GM18909 (cell line): ENCODE measurements around the gene FAM53B.
"Not testable (repeated sequence)": the region's sequence is repeated elsewhere in the genome, so short reads cannot be mapped to it uniquely, and the experiment has no call there.

ENCODE experiments used
- ATAC-seq: cut with Tn5 transposase; IDR thresholded peaks from one replicate; pipeline ENCODE4 v1.9.1; 2021; ENCODE audit warnings: mild to moderate bottlenecking; ENCODE audit not compliant: unreplicated experiment, poor library complexity

FAM53B gene

GRCh38 chr10:124592736-124593430, 151.3 kb downstream of the FAM53B start:
- ATAC-seq = no peak

GRCh38 chr10:124592101-124592500, 152.1 kb downstream of the FAM53B start:
- no peak for ATAC-seq

- no peak for ATAC-seq
Observed at GRCh38 chr10:124591123-124591495, 153.1 kb downstream of the FAM53B start.

GRCh38 chr10:124590216-124591122, 153.7 kb downstream of the FAM53B start:
- no peak for ATAC-seq

DNA sequence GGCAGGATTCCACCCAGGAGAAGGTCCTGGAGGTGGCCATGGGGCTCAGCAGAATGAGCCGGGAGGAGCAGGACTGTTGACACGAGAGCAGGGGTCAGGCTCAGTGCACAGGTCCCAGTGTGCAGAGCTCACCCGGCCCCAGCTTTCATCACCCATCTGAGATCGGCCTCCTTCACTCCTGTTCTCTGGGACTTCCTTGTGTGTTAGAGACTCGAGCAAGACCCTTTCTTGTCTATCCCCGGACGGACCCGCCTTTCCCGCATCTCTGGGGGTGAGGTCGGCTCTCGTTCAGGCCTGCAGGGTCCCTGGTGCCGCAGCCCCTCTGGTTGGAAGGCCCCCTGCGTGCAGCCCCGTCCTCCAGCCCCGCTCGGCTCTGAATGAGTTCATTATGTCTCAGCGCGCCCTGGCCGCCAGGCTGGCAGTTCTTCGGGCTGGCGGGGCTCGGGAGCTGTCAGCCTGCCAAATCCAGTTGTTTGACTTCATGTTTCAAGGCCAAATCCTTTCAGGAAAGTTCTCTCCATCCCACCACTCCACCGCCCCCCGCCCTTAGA, 154.6 kb downstream of the FAM53B start:
- ATAC-seq = no peak

DNA sequence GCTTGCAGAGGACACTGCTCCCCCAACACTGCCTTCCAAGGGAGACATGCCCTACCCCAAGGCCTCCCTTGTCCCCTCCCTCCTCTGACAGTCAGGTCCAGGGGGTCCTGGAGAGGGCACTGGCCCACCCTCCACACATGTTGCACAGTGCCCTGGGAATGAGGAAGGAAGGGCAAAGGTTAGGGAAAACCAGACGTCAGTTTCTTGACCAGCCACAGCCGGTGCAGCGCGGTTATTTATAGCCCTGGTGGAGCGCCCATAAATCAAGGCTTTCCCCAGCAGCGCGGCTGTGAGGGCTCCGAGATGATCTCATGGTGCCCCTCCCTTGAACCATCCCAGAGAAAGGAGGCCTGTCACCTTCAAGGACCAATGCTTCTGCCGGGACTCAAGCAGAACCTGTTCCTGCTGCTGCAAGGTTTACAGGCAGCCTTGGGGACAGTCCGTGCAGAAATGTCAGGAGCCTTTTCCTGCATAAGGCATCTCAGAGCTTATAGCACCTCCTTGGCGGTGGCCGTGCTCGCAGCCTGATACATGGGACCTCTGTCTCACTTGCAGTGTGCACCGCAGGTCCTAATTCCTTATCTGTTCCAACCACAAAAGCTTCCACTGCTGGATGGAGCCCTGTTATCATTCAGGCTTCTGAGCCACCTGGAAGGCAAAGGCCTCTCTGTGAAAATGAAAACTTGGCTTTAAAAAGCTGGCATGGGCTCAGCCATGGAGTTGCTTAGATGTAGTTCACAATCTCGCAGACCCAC, 155.3 kb downstream of the FAM53B start:
- ATAC-seq = no peak

- not testable (repeated sequence) for ATAC-seq
Observed at GRCh38 chr10:124588341-124588735, 155.8 kb downstream of the FAM53B start.

GRCh38 chr10:124587811-124588211, 156.4 kb downstream of the FAM53B start:
- no peak for ATAC-seq

- ATAC-seq = no peak
Observed at GRCh38 chr10:124586142-124586541, 158.0 kb downstream of the FAM53B start.

DNA sequence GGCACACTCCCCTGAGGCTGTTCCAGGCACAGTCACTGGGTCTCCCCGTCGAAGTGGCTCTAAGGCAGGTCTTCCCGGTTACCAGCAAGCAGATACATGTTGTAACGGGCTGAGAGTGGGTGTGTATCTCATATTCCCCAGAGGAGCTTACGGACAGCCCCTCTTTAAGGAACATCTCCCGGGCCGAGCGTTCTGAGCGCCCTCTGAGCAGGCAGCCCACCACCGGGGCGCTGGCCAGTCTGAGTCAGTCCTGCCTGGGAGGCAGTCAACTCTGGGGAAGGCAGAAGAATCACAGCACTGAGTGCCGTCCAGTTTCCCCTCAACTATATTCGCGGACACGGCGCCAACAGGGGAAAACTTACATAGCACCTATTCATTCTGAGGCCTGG, 165.2 kb downstream of the FAM53B start:
- no peak for ATAC-seq

DNA sequence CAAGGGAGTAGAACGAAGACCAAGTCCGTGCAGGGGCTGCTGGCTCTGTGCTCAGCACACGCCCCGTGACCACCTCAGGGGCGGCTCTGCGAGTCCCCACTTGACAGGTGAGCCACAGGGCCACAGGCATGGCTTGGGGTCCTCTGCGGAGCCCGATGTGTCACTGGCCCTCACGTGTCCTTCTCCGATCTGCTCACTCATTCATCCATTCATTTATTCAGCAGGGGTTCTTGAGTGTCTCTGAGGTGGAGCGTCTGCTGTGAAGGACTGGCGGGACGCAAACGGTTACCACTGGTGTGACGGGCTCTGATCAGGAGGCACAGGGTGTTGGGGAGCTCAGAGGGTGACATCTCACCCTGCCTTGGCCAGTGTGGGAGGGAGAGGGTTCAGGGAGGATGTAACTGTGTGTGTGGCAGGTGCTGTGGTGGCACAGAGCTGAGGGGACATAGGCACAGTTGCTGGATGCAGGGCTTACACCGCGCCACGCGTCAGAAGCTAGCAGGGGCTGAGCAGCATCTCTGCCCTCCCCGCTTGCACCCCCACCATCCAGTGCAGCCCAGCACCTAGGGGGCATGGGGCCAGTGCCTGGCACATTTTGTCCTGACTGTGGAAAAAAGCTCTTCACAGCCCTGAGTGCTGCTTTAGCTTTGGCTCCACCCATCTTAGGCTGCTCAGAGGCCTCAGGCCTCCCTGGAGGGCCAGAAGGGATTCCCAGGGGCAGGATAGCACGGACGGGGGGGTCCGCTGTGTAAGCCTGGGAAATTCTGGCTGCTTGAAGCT, 165.8 kb downstream of the FAM53B start:
- no peak for ATAC-seq

- ATAC-seq = no peak
Observed at GRCh38 chr10:124577651-124578050, 166.5 kb downstream of the FAM53B start.

DNA sequence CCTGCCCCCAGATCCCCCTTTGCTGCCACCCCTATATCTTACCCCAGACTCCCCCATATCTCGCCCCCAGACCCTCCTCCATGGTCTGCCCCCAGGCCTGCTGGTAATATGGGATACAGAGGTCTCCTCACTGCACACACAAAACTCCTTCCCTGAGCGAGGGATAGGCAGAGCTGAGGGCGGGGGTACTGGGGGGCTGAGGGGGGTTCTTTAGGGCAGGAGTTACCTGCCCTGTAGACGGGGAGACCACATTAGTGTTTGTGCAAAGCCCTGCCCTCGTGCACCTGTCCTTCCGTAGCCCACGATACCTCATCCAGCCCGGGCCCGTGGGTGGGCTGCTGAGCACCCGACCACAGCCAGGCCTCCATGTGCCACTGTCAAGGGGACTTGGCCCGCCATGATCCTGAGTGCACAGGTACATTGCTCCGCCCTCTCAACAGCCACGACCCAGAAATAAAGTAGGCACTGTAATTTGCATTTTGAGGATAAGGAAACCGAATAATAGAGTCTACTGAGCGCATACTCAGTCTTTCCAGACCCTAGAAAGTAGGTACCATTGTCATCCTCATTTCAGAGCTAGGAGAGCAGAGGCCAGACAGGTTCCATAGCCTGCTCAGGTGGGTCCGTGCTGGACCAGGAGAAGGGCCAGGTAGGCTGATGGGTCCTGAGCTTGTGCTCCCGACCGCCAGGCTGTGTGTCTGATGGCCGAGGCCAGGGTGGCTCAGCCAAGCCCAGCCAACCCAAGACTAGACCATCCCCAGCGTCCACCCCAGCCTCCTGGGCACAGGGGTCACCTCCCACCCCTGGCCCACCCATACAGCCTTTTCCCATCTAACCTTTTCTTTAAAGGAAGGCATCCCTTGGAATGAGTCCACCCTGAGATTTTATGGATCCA, 167.4 kb downstream of the FAM53B start:
- no peak for ATAC-seq

DNA sequence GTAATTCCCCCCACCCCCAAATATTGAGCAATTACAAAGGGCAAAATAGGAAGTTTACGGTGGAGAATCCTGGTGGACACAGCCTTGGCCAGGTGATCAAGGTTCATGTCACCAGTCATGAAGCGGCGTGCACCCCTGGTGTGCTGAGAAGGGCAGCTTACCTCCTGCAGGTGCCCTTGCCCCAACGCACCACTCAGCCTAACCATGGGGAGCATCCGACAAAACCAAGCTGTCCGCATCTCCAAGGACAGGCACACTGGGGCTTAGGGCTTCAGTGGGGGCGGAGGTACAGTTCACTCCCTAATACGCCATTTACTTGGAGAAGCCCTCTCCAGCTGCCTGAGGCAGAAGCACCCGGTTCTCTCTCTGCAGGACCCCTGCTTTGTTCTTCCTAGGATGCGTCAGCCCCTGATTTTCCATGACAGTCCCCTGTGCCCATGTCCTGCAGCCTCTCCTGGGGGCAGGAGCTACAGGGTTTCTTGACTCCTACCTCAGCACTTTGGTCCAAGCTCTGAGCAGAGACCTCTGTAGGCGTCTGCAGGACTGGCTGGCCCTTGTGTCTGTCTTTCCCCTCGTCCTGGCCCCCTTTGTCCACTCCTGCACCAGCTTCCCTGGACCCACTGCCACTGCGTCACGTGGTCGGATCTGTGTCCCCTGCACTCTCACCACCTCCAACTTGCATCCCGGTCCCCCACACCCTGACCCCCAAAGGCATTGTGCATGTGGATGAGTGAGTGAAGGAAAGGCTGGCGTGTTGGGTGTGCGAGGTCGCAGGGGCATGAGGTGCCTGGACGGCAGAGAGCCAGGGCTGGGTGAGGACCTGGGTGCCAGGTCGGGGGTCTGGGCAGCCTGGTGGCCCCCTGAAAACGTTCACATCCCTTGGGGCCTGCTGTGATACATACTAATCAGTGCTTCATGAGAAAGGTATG, 168.8 kb downstream of the FAM53B start:
- ATAC-seq = no peak

- no peak for ATAC-seq
Observed at GRCh38 chr10:124574456-124575070, 169.6 kb downstream of the FAM53B start.

DNA sequence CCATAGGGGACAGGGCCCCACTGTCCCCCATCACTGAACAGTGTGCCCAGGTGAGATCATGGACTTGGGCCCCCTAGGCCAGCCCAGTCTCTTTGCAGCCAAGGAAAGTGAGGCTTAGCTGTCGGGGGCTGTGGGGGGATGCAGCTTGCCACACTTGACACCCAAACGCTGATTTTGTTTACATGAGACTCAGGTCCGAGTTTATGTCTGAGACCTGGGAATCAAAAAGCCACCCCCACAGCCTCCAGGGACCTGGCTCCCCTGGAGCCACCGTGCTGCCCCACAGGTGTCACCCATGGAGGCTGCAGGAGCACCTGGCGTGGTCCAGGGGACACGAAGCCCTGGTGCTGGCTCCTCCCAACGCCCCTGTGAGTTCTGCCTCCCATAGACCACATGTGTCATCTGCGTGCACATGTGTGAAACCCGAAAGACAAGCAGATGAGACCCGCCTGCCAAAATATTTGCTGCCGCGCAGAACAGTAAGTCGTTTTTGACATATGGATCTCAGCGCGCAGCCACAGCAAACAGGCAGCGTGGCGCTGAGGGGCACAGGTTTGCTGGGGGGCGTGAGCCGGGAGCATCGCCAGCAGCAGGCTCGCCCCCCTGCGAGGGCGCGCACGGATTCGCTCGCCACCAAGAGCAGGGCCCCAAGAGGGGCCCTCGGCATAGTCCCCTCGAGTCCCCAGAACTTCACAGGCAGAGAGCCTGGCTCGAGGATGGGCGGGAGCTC, 170.3 kb downstream of the FAM53B start:
- no peak for ATAC-seq

- ATAC-seq = no peak
Observed at GRCh38 chr10:124572751-124573150, 171.4 kb downstream of the FAM53B start.
